HG03025 (cell line): ENCODE results near the gene PRSS1.
"Not testable (repeated sequence)": the region's sequence is repeated elsewhere in the genome, so short reads cannot be mapped to it uniquely, and the experiment has no call there.

ENCODE experiments used
- ATAC-seq: cut with Tn5 transposase; IDR thresholded peaks from one replicate; pipeline ENCODE4 v1.9.1; 2021; ENCODE audit warnings: mild to moderate bottlenecking, moderate library complexity; ENCODE audit not compliant: unreplicated experiment, low FRiP score

Gene PRSS1

GRCh38 chr7:142749218-142749993 is at the start of gene PRSS1:
PRSS1 (plus strand) TSS chr7:142749472; CDS start chr7:142749485, 13 bp downstream.
- no peak for ATAC-seq

GRCh38 chr7:142700935-142701334 is 48.3 kb upstream of the PRSS1 start:
- ATAC-seq = not testable (repeated sequence)

GRCh38 chr7:142703655-142704305 is 45.5 kb upstream of the PRSS1 start:
- no peak for ATAC-seq

GRCh38 chr7:142708726-142709125 is 40.5 kb upstream of the PRSS1 start:
- ATAC-seq = not testable (repeated sequence)

GRCh38 chr7:142709921-142710320 is 39.4 kb upstream of the PRSS1 start:
- ATAC-seq = no peak

GRCh38 chr7:142711196-142711595 is 38.1 kb upstream of the PRSS1 start:
- no peak for ATAC-seq

- ATAC-seq = no peak
Observed at GRCh38 chr7:142711746-142712616, 37.3 kb upstream of the PRSS1 start.

GRCh38 chr7:142712617-142712957 is 36.7 kb upstream of the PRSS1 start:
- no peak for ATAC-seq

- ATAC-seq = no peak
Observed at GRCh38 chr7:142714375-142714774, 34.9 kb upstream of the PRSS1 start.

GRCh38 chr7:142716596-142716995 is 32.7 kb upstream of the PRSS1 start:
- ATAC-seq = no peak

GRCh38 chr7:142717453-142717852 is 31.8 kb upstream of the PRSS1 start:
- ATAC-seq = no peak

- no peak for ATAC-seq
Observed at GRCh38 chr7:142718313-142718712, 31.0 kb upstream of the PRSS1 start.

- ATAC-seq = no peak
Observed at GRCh38 chr7:142720172-142720773, 29.0 kb upstream of the PRSS1 start.

GRCh38 chr7:142720986-142721385 is 28.3 kb upstream of the PRSS1 start:
- no peak for ATAC-seq

GRCh38 chr7:142722248-142722794 is 27.0 kb upstream of the PRSS1 start:
- no peak for ATAC-seq

- peak; percentile 97 for ATAC-seq
Observed at GRCh38 chr7:142733271-142733670, 16.0 kb upstream of the PRSS1 start.

GRCh38 chr7:142739923-142740492 is 9.3 kb upstream of the PRSS1 start:
- peak; percentile 91 for ATAC-seq

- ATAC-seq = no peak
Observed at GRCh38 chr7:142740786-142741185, 8.5 kb upstream of the PRSS1 start.

- not testable (repeated sequence) for ATAC-seq
Observed at GRCh38 chr7:142741932-142742331, 7.3 kb upstream of the PRSS1 start.

GRCh38 chr7:142745091-142745635 is 4.1 kb upstream of the PRSS1 start:
- ATAC-seq = no peak
